A673 (cell line): ENCODE data around the gene TBC1D24.
A peak's percentile ranks its signal among the peaks of the same experiment; 100 is the strongest.

Experiments used
- CTCF ChIP-seq: fragments of 300-800, 200-600 bp; sonication (generic); conservative IDR thresholded peaks from 2 replicates; pipeline ENCODE4 v1.5.1; 2017; ENCODE audit warnings: low read depth, mild to moderate bottlenecking, antibody characterized with exemption, low read length, moderate library complexity, mixed read lengths
- EZH2 ChIP-seq: fragments of 200-600 bp; sonication (generic); IDR thresholded peaks from 2 replicates; pipeline ENCODE4 v1.6.1; 2017; ENCODE audit warnings: borderline replicate concordance, low read depth, mild to moderate bottlenecking, mixed read lengths, antibody characterized with exemption, low read length; ENCODE audit not compliant: poor library complexity, severe bottlenecking

GRCh38 chr16:2473999-2474876 lies 689 bp upstream of the TBC1D24 start:
- TF ChIP-seq EZH2, result no peak
- TF ChIP-seq CTCF, result peak; percentile 36; the same call in 1 of the 2 replicates
